HepG2 (cell line): Measurements from ENCODE around the gene ANTXR1.

Experiments used
- BCL6 ChIP-seq: IDR thresholded peaks from 2 replicates; pipeline ENCODE4 v1.6.1; 2016; ENCODE audit warnings: missing genetic modification reagents, missing compliant biosample characterization
- KDM6A ChIP-seq: IDR thresholded peaks from 2 replicates; pipeline ENCODE4 v1.6.1; 2016; ENCODE audit warnings: low read depth

- TF ChIP-seq BCL6 (CRISPR knock-in tag) (no peak), KDM6A (CRISPR knock-in tag) (no peak)
Observed at GRCh38 chr2:69269330-69269729, 256.4 kb downstream of the ANTXR1 start.
